HuH-7 (cell line): ENCODE measurements around the gene RGS7BP.

Source experiments
- DNase-seq: peaks from one replicate; pipeline ENCODE4 v3.0.0; 2011; ENCODE audit warnings: low spot score

Gene RGS7BP

DNA sequence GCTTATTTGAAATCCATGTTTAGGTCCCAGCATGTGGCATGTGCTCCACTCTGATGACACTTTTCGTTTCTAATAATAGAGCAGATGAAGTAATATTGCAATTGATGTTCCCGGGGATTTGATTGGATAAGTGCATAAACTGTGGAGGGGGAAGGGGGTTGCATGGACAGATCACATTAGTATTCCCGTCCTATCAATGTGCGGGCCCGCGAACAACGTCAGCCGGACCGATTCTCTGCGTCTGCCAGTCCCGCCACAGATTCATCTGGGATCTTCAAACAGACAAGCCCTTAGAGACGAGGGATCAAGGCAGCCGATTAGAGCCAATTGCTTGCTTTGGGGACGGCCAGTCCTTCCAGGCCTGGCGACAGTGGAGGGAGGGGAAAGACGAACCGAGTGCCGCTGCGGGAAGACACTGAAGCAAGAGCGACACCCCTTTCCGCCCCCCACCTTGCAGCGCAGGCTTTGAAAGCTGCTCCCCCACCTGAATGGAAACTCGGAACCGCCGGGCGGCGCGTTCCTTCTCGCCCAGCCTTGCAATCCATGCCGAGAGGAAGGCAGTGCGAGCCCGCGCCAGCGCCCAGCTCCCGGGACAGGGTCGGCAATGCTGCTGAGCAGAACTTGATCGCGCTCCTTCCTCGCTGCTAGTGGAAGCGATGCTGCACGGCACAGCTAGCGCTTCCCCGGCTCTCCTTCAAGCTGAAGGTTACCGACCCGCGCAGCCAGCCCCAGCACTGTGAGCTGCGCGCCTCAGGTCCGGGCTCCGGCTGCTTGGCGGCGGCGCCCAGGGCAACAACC lies at the start of gene RGS7BP:
Gene RGS7BP (plus strand): TSS at position 247 of the 798 bp plus-strand sequence. CDS start 610 bp downstream, outside the sequence.
- peak; percentile 12 for DNase-seq

DNA sequence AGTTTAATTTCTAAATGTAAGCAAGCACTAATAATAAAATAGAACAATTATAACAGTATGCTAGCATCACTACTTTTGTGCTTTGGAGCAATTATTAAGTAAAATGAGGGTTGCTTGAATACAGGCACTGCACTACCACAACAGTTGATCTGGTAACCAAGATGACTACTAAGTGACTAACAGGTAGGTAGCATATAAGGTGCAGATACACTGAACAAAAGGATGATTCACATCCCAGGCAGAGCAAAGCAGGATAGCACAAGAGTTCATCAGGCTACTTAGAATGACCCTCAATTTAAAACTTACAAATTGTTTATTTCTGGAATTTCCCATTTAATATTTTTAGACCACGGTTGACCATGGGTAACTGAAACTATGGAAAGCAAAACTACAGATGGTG lies 48.0 kb upstream of the RGS7BP start:
- no peak for DNase-seq

DNA sequence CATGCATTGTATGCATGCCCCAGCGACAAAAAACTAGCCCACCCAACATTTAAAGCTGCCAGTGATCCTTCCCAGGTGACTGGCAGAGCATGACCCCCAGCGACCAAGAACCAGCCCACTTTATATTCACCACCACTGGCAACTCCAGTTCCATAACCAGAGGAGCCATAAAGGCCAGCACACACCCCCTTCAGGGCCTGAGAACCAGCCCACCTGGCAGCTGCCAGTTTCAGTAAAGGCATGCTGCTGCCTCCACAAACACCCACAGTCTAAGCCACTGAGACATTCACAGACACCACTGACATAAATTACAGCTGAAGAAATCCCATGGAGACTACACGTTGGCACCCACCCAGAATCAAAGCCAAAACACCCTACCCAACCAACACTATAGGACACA lies 46.9 kb upstream of the RGS7BP start:
- DNase-seq = no peak

DNA sequence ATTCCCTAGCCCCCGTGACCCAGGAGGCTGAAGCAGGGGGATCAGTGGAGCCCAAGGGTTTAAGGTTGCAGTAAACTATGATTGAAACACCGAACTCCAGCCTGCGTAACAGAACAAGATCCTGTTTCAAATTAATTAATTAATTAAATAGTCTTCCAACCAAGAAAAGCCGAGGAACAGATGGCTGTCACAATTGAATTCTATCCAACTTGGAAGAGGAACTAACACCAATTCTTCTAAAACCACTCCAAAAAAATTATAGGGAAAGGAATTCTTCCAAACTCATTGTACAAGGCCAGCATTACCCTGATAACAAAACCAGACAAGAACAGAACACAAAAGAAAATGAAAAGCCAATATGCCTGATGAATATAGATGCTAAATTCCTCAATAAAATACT lies 43.4 kb upstream of the RGS7BP start:
- DNase-seq = no peak

DNA sequence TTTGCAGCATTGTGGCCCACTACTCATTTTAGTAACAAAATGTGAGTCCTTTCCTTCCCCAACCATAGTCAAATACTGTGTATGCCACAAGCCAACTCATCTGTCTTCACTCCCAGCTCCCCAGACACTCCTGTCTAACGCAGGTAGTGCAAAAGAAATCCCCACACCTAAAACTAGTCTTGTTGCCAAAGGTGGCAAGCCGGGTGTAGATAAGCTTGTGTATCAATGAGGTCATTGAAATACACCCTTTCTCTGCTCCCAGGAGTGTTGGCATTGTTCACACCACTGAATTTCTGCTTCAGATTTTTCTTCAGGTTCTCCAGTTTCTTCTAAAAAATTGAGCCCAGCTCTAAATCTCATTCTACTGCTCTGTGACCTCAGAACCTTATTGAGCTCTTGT lies 19.7 kb upstream of the RGS7BP start:
- DNase-seq = no peak

DNA sequence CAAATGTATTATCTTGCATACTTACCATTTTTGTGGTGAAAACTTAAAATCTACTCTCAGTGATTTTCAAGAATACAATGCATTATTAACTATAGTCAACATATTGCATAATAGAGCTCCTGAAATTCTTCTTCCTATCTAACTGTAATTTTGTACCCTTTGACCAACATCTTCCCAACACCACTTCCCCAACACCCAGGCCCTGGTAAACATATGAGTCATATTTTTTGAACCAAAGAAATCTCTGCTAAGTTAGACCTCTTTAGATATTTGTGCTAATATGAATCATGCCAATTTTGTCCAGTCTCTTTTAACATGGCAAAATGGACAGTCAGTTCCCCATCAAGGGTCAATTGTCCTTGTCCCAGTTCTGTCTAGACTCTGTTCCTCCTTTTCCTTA lies 18.5 kb upstream of the RGS7BP start:
- no peak for DNase-seq

DNA sequence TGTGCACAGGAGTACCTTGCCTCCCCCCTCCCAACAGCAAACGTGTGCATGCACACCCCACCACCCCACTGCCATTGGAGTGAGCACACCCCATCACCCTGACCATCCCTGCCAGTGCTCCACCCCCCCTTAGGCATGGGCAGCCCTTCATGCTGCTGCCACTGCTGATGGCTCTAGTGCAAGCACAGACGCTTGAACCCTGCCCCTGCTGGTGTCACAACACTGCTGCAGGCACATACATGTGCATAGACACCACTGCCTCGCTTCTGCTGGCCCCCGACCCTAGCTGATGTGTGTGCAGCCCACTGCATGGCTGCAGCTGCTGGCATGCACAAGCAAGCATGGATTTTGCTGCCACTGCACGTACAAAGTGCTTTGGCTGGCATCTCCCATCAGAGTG lies 16.0 kb upstream of the RGS7BP start:
- DNase-seq = no peak

DNA sequence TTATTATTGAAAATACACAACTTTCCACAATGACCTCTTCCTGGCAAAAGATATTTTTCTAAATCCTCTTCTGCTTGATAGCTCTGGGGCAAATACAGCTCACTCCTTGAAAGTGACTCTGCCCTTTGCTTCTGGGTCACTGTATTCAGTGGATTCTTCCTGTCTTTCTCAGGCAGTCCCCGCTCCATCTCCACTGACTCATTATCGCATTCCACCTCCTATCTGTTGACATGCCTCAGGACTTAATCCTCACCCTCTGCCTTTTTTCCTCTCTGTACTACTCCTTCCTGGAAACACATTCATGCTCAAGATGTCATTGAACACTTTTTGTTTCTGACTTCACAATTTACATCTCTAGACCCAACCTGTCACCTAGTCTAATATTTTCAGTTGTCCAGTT lies 8.4 kb upstream of the RGS7BP start:
- DNase-seq = no peak

DNA sequence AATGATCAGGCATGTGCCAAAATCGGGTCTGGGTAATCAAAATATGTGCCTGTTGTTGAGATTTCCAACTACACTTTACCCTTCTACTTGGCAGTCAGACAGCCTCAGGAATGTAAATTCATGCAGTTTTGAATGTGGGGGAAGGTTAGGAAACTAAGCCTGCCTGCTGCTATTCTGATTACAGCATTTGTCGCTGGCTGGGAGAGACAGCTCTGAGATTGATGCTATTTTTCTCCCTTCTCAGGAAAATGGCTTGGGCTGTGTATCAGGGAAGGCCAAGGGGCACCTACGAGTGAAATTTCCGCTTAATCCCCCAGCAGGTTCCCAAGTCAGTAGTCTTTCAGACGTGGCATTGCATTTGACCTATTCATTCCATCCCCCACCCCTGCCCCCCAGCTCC lies 3.6 kb upstream of the RGS7BP start:
- no peak for DNase-seq

DNA sequence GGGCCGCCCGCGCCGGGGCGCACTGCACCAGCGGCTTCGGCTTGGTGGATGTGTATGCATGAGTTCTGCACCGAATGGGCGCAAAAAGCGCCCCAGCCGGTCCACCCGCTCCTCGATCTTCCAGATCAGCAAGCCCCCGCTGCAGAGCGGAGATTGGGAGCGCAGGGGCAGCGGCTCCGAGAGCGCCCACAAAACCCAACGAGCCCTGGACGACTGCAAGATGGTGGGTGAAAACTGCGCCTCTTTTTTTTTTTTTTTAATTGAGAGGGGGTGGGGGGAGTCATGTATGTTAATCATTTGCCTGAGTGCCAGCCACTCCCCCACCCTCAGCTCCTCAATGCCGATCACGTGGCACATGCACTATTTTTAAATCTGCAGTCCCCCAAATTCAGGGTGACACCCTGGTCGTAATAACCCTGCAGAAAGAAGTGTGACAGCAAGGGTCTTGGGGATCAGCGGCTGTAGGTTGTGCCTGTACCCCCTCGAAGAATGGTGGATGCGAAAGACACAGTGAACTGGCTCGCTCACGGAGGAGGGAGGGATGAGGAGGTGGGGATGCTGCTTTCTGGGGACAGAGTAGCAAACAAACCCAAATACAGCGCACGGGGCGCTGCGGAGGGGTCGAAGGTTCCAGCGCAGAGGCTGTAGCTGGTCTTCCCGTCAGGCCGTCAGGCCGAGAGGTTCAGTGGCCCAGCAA lies 900 bp downstream of the RGS7BP start:
- DNase-seq = peak; percentile 10

DNA sequence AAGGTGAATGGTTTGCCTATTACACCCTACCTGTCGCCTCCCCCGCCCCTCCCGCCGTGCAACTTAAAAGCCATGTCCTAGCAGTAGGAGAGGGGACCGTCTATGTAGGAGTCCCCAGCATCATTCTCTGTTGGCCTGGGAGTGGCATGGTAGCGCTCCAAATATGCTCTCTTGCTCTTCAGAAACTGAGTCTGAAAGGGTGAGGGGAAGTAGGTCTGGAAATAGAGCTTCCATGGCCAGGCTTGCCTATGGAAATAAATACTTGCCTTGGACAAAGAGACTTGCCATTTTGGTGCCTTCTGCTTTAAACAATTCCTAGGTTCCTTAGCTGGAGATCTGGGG lies 1.4 kb downstream of the RGS7BP start:
- DNase-seq = no peak

DNA sequence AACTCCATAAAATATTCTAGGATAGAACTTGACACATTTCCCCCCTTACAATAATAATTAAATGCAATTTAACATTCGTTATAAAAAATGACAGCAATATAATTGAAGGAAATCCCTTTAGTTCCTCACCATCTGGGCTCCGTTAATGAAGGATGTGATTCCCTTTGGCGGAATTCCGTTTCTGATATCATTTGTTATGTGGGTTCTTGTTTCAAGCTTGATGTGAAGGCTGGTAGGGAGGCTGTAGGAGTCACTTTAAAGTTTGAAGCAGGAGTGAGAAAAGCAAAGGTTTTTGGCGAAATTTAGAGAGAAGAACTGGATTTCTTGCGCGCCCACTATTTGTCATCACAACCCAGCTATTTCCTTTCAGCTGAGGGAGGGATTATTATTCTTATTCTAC lies 4.0 kb downstream of the RGS7BP start:
- DNase-seq = no peak

DNA sequence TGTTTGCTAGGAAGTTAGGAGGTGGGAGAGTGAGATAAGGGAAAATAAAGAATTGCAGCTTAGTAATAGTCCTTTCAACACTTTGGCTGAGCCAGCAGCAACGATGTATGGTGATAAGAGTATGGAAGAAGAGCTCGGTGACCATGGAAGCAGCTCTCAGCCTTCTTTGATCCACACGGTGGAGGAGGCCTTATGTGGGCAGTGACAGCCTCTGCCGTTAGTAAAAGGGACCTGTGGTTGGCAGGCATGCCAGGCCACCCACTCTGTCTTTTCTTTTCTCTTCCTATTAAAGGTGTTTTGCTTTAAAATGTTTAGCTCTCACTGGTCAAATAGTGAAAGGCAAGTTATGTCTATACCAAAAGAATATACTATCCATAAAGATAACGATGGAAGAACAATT lies 7.7 kb downstream of the RGS7BP start:
- no peak for DNase-seq

DNA sequence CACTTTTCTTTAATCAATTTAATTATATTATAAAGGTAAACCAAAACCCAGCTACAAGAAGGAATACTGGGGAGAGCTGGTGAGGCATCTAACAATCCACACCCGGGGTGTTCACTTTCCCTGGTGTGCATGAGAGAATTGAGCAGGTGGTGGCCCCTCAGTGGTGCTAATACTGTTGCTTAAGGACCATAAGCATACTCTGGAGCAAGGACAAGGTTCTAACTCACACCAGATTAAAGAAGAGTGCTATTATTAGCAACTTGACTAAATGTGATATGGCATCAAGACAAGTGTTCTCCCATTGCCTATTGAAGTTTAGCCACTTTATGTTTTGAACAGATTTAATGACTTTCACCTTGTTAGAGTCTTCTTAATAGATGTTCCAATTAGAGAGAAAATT lies 8.8 kb downstream of the RGS7BP start:
- no peak for DNase-seq

DNA sequence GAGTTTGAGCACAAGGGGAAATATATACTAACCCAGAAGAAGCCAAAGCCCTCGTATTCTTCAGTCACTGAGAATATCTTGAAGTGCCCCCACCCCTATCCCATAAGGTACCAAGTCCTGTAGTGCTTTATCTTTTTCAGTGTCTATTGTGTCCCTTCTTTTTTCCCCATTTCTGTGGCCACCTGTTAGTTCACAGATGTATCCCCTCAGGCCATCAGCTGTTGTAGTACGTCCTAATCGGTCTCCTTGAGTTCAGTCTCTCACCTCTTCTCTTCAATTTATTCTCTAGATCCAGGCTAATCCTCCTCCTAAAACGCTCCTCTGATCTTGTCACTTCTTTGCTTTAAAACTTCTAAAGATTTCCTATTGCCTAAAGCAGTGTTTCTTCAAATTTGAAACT lies 10.4 kb downstream of the RGS7BP start:
- DNase-seq = no peak

DNA sequence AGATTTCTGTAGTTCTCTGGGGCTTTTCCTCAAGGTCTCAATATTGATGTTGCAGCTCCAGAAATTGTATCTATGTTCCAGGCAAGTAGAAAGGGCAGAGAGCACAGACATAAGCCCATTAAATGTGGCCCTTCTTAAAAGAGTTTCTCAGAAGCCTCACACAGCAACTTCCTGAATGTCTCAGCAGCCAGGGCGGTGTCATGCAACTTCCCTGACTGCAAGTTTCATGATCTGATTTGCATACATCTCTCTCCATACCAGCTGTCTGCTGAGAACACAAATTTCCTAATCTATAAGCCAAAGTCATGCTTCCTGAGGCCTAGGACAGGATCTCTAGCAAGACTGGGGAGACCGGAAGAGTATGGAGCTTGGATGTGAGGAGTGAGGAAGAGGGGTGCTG lies 13.0 kb downstream of the RGS7BP start:
- no peak for DNase-seq

DNA sequence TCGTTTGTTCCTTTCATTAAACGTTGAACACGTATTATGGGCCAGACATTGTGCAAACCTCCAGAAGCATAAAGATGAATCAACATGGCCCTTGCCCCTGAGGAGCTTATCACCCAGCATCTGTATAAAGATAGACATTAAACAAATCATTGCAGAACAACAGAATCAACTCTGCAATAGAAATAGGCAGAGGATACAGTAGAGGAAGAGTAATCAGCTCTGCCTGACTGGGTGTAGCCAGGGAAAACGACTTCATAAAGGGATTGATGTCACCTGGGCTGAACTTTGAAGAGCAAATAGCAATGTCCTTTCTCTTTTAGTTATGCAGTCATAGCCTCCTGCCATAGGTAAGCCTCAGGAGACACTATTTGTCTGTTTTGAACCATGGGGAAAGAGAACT lies 13.4 kb downstream of the RGS7BP start:
- no peak for DNase-seq

DNA sequence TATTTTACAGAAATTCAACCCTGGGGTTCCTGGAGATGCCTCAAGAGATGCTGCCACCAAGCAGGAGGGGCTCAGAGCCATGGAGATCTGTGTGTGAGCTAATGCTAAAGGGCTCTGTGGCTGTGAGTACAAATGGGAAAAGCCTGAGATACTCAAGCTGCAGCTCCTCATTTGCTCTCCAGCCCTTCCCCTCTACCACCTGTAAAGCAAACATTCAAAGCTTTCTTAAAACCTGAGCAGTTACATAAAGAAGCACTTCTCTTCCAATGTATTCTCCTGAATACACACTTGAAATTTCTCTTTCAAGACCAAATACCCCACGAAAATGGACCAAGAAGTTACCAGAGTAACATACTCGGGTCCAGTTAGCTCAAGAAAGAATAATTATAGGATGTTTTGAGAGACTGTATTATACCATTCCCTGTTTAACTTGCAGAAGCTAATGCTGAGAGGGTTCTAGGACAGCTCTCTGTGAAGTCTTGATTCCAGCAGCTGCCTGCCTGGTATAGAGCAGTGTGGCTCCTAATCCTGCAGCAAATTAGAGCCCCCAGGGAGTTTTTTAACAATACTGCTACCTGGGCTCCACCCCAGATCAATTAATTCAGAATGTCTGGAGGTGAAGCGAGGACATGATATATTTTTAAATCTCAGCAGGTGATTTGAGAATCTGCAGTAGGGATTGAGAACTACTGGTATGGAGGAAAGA lies 21.1 kb downstream of the RGS7BP start:
- no peak for DNase-seq

DNA sequence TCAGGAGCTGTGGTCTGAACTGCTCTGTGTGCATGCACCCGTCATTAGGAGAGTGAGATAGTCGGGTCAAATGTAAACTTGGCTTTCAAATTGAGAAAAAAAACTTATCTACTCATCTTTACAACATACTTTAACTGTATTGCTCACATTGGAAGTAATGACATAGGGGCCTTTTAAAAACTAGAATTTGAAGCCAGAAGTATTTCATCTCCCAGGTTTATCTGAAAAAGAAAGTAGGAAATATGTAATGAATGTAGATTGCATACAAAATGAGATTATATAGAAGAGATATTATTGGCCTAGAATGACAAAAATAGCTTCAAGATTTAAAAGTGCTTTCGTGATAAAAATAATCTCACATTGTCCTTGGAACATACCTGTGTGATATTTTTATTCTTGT lies 24.3 kb downstream of the RGS7BP start:
- DNase-seq = no peak

DNA sequence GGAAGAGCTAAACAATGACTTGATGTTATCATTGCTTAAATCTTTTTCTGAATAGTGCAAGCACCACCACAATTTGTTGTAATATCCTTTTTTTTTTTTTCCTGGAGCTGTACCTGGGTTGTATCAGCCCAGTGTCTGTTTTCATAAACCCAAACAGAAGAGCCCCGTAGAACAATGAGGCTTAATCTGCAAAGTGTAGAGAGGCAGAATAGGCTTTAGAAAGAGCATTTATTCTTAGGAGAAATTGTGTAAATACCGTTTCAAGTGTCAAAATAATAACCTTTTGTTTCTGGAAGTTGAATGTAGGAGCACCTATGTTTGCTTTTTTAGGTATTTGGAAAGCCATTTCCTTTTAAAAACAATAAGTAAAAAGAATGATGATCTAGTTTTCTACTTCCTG lies 26.4 kb downstream of the RGS7BP start:
- DNase-seq = no peak

DNA sequence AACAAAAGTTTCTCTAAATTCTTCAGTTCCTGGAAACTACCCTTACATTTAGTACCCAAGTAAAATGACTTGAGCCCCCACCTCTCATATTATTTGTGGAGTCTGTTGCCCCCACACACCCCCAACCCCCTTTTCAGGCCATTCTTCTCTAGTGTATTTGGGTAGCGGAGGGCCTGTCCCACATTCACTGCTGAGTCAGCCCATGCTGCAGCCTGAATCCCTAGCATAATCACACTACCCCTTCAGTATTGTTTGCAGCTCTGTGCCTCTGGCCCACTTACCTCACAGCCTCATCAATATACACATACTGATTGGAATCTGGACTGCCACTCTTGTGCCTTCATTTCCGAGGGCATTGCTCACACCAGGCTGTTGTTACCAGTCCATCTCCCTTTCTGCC lies 26.8 kb downstream of the RGS7BP start:
- no peak for DNase-seq

DNA sequence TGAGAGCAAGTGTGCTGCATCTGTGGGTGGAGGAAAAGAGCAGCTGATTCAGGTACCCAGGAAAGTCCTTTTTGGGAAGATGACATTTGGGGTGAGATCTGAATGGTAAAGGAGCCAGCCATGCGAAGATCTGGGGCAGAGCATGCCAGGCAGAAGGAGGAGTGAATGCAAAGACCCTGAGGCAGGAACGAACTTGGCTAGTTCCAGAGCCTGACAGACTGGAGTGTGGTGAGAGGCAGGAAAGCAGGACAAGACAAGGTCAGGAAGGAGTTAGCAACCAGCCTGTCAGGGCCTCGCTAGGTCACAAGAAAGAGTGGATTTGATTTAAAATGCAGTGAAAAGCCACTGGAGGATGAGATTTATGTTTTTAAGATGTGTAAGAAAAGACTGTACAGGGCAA lies 28.2 kb downstream of the RGS7BP start:
- DNase-seq = no peak

DNA sequence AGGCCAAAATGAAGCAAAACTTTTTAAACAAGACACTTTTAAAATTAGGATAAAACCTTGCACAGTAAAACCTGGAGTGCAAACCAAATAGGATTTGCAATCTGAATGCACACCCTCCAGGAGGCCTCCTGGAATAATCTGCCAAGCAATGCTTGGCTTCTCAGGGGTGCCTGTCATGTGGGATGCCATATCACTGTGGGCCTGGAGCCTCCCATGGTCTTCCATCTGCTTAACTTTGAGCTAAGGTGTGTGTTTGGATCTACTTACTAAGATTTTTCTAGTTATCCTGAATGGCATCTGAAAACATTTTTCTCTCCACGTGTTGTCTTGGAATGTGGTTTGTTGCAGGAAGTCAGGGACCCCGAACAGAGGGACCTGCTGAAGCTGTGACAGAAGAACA lies 52.1 kb downstream of the RGS7BP start:
- DNase-seq = no peak
